ENCODE measurements around the gene SLC43A3.

Gene SLC43A3

DNA sequence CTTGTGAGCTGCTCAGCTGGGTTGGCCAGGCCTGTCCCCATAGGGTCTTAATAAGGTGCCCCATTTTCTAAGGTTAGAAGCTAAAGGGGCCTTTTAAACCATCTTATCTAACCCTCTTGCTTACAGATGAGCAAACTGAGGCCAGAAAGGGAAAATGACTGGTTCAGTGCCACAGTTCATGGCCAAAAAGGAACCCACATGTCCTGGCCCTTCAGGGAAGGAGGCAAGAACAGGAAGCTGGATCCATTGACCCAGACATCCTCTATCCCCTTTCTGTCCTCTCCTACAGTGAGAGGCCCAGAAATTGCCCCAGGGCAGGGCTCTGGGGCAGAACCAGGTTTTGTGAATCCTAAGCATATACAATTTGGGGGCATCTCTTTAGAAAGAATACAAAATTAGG, 56.0 kb downstream of the SLC43A3 start:
- CTCF ChIA-PET = no interaction called here
- no peak for DNase-seq (ENCODE audit: low spot score)
- POLR2A ChIA-PET (ENCODE audit: low non-redundant PET) = no interaction called here
- H3K27ac ChIP-seq = no peak overlapping the region
- no peak for TF ChIP-seq CTCF (conservative IDR thresholded peaks at IDR 0.05; ENCODE audit: low read depth)

DNA sequence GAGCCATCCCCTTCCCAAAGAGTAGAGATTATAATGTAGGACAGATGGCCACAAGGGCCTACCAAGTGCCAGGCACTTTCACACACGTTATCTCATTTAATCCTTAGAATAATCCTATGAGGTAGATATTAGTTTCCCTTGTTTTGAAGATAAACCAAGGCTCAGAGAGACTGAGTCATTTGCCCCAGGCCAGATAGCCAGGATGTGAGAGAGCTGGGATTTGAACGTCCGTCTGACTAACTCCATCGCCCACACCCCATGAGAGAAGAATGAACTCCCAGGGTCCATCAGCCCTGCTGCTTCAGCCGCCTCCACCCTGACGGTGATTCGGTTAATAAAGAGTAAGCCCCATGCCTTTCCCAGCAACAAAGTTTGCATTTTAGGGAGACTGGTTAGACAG, 56.7 kb downstream of the SLC43A3 start:
- CTCF ChIA-PET = interaction anchor here (0.6 kb wide), 1 partner anchor 107 kb away, joined by 3 read pairs; no protein-coding TSS in a partner anchor

GRCh38 chr11:57368845-57369232, 58.1 kb downstream of the SLC43A3 start:
- ChIA-PET POLR2A (ENCODE audit: low non-redundant PET) (no interaction called here), CTCF (interaction anchor here (0.6 kb wide), 2 partner anchors 20 to 168 kb away, joined by 3 to 7 read pairs; no protein-coding TSS in a partner anchor)

More for the DNA sequence above, 56.7 kb downstream of the SLC43A3 start:
- peak; percentile 39 for DNase-seq (ENCODE audit: low spot score)
- TF ChIP-seq CTCF (conservative IDR thresholded peaks at IDR 0.05; ENCODE audit: low read depth) = no peak
- POLR2A ChIA-PET (ENCODE audit: low non-redundant PET) = no interaction called here
- H3K27ac ChIP-seq = no peak overlapping the region

GRCh38 chr11:57368106-57368844, 58.6 kb downstream of the SLC43A3 start:
- CTCF ChIA-PET = interaction anchor here (0.6 kb wide), 1 partner anchor 21 kb away, joined by 7 read pairs; no protein-coding TSS in a partner anchor
- H3K27ac ChIP-seq = no peak overlapping the region
- peak; percentile 13 for DNase-seq (ENCODE audit: low spot score)
- no peak for TF ChIP-seq CTCF (conservative IDR thresholded peaks at IDR 0.05; ENCODE audit: low read depth)
- POLR2A ChIA-PET (ENCODE audit: low non-redundant PET) = no interaction called here

More at GRCh38 chr11:57368845-57369232, 58.1 kb downstream of the SLC43A3 start:
- no peak for TF ChIP-seq CTCF (conservative IDR thresholded peaks at IDR 0.05; ENCODE audit: low read depth)
- no peak for DNase-seq (ENCODE audit: low spot score)
- no peak overlapping the region for H3K27ac ChIP-seq

GRCh38 chr11:57364851-57365660, 61.9 kb downstream of the SLC43A3 start:
- no peak for DNase-seq (ENCODE audit: low spot score)
- no peak overlapping the region for H3K27ac ChIP-seq
- POLR2A ChIA-PET (ENCODE audit: low non-redundant PET) = no interaction called here
- no peak for TF ChIP-seq CTCF (conservative IDR thresholded peaks at IDR 0.05; ENCODE audit: low read depth)
- CTCF ChIA-PET = interaction anchor here (0.6 to 0.7 kb wide), 2 partner anchors 93 to 950 kb away, joined by 4 read pairs; no protein-coding TSS in a partner anchor
